PC-9 (cell line): ENCODE results near the gene WNT10A. TPM values are rescaled to one million over a fixed set of nuclear protein-coding genes. Genes with fewer than 3 reads are reported as not detected.

ENCODE experiments used
- BruUV-seq: library from RNA; stranded (reverse); fragments of 400-500 nt; replicated peaks from 2 replicates; lab custom pipeline; 2021; lab: Mats Ljungman, UMichigan
- CTCF ChIA-PET: fragments of 300-600 bp; sonication (Branson Sonifier 250); formaldehyde crosslinking; loops from one replicate; lab custom pipeline; 2022; ENCODE audit warnings: antibody characterized with exemption; lab: Charles Lee
- POLR2A ChIA-PET: fragments of 300-600 bp; sonication (Branson Sonifier 250); formaldehyde crosslinking; loops from one replicate; lab custom pipeline; 2022; ENCODE audit warnings: antibody characterized with exemption; ENCODE audit not compliant: unreplicated experiment; lab: Charles Lee
- DNase-seq, 2 experiments: peaks; one replicate each; pipeline versions ENCODE4 v3.0.0 to v3.0.0-alpha.2; 2015 to 2022; ENCODE audit warnings: mixed read lengths in 1 of 2
- H2AFZ ChIP-seq: fragments of 200-600 bp; sonication (generic); 2 replicates; pipeline ENCODE4 v1.8.1; 2017; ENCODE audit warnings: antibody characterized with exemption
- H3F3A ChIP-seq: fragments of 200-600 bp; sonication (generic); 2 replicates; pipeline ENCODE4 v1.8.1; 2017; ENCODE audit warnings: antibody characterized with exemption, mild to moderate bottlenecking, low read depth; ENCODE audit not compliant: insufficient read depth
- H3K27ac ChIP-seq: fragments of 200-600 bp; sonication (generic); 2 replicates; pipeline ENCODE4 v1.6.1; 2016; ENCODE audit warnings: mixed run types
- H3K27me3 ChIP-seq: fragments of 200-600 bp; sonication (generic); 2 replicates; pipeline ENCODE4 v1.6.1; 2016; ENCODE audit warnings: low read depth, mixed run types; ENCODE audit not compliant: insufficient read depth
- H3K36me3 ChIP-seq: fragments of 200-600 bp; sonication (generic); 2 replicates; pipeline ENCODE4 v1.6.1; 2016; ENCODE audit warnings: low read depth, mixed run types
- H3K4me1 ChIP-seq: fragments of 200-600 bp; sonication (generic); replicated peaks from 2 replicates; pipeline ENCODE4 v1.6.1; 2016; ENCODE audit warnings: mixed run types; ENCODE audit not compliant: insufficient read depth
- H3K4me2 ChIP-seq: fragments of 200-600 bp; sonication (generic); 2 replicates; pipeline ENCODE4 v1.6.1; 2017; ENCODE audit warnings: mixed run types
- H3K4me3 ChIP-seq: fragments of 200-600 bp; sonication (generic); 2 replicates; pipeline ENCODE4 v1.6.1; 2016; ENCODE audit warnings: mixed run types
- H3K79me2 ChIP-seq: fragments of 200-600 bp; sonication (generic); 2 replicates; pipeline ENCODE4 v1.6.1; 2017; ENCODE audit warnings: low read depth, mixed run types
- H3K9me2 ChIP-seq: fragments of 200-600 bp; sonication (generic); 2 replicates; pipeline ENCODE4 v1.8.1; 2017; ENCODE audit warnings: mild to moderate bottlenecking; ENCODE audit not compliant: insufficient read depth
- H3K9me3 ChIP-seq: fragments of 200-600 bp; sonication (generic); 2 replicates; pipeline ENCODE4 v1.8.1; 2016; ENCODE audit warnings: low read depth; ENCODE audit not compliant: insufficient read depth
- H4K20me1 ChIP-seq: fragments of 200-600 bp; sonication (generic); 2 replicates; pipeline ENCODE4 v1.8.1; 2017; ENCODE audit not compliant: insufficient read depth
- CTCF ChIP-seq: fragments of 200-600 bp; sonication (generic); conservative IDR thresholded peaks from 2 replicates; pipeline ENCODE4 v1.6.1; 2017; ENCODE audit warnings: mixed run types, antibody characterized with exemption, mild to moderate bottlenecking, moderate library complexity
- EZH2 ChIP-seq: fragments of 200-600 bp; sonication (generic); IDR thresholded peaks from 2 replicates; pipeline ENCODE4 v1.8.0; 2017; ENCODE audit warnings: antibody characterized with exemption, low read depth
- intact Hi-C: fragments of 100-400 bp; cut with micrococcal nuclease; formaldehyde crosslinking; loops from one replicate; pipeline ENCODE4 v1.10.0; 2022; ENCODE audit not compliant: unreplicated experiment
- total RNA-seq: library from RNA; stranded (reverse); gene quantifications from 2 replicates; pipeline ENCODE4 v1.2.3, GENCODE V29; 2021

The WNT10A gene
- total RNA-seq, 1 experiment from 2014 or later, result 1.2 TPM

GRCh38 chr2:218895759-218896500 is 15.3 kb downstream of the WNT10A start:
- intact Hi-C loops, result loop anchor here (1.0 to 10.0 kb wide), 5 partner anchors 16 to 597 kb away; partner anchors contain the start of genes BCS1L, DNAJB2, WNT10A and ZNF142

GRCh38 chr2:218896501-218897393 is 16.1 kb downstream of the WNT10A start:
- peak; percentile 65 to 92 for DNase-seq
- no peak for TF ChIP-seq EZH2
- no peak; the same call in 1 of the 2 replicates for TF ChIP-seq CTCF
- intact Hi-C loops, result loop anchor here (1.0 to 10.0 kb wide), 4 partner anchors 16 to 378 kb away; partner anchors contain the start of genes BCS1L, DNAJB2, WNT10A and ZNF142
- POLR2A ChIA-PET, result interaction anchor here (0.6 to 1.0 kb wide), 4 partner anchors 13 to 528 kb away, joined by 3 to 7 read pairs (median 4); partner anchors contain the start of gene WNT10A
- H2AFZ ChIP-seq, result peak overlapping the region; percentile 75
- H3K9me3 ChIP-seq, result no peaks in the 10 kb centered on the region
- H3F3A ChIP-seq, result peaks cover 41% of the 10 kb centered on the region
- peak overlapping the region; percentile 59 for H3K4me3 ChIP-seq
- no peaks in the 10 kb centered on the region for H3K79me2 ChIP-seq
- no peaks in the 10 kb centered on the region for H3K9me2 ChIP-seq
- H3K36me3 ChIP-seq, result no peaks in the 10 kb centered on the region
- peaks cover 52% of the 10 kb centered on the region for H3K4me1 ChIP-seq
- H3K27ac ChIP-seq, result peak overlapping the region; percentile 87
- H3K27me3 ChIP-seq, result no peaks in the 10 kb centered on the region
- peak overlapping the region; percentile 87 for H3K4me2 ChIP-seq
- no peaks in the 10 kb centered on the region for H4K20me1 ChIP-seq
- TSS peak; percentile 4 for BruUV-seq
- CTCF ChIA-PET, result interaction anchor here (0.6 to 2.6 kb wide), 6 partner anchors 10 to 262 kb away, joined by 4 to 65 read pairs (median 8); no protein-coding TSS in a partner anchor

More at GRCh38 chr2:218895759-218896500, 15.3 kb downstream of the WNT10A start:
- H3K27ac ChIP-seq, result peak overlapping the region; percentile 87
- H2AFZ ChIP-seq, result peak overlapping the region; percentile 75; the same call in 1 of the 2 replicates
- no peaks in the 10 kb centered on the region for H3K27me3 ChIP-seq
- H3K4me3 ChIP-seq, result peak overlapping the region; percentile 59
- ChIA-PET CTCF (interaction anchor here (0.6 kb wide), 2 partner anchors 9 kb away, joined by 4 to 10 read pairs; no protein-coding TSS in a partner anchor), POLR2A (interaction anchor here (0.5 to 1.0 kb wide), 6 partner anchors 13 to 1232 kb away, joined by 3 to 7 read pairs (median 4); partner anchors contain the start of gene WNT10A)
- H3K4me1 ChIP-seq, result peaks cover 52% of the 10 kb centered on the region
- no peaks in the 10 kb centered on the region for H3K79me2 ChIP-seq
- H3K9me2 ChIP-seq, result no peaks in the 10 kb centered on the region
- H4K20me1 ChIP-seq, result no peaks in the 10 kb centered on the region
- peak; percentile 65 to 68 for DNase-seq
- TF ChIP-seq CTCF (no peak), EZH2 (no peak)
- no peaks in the 10 kb centered on the region for H3K9me3 ChIP-seq
- H3F3A ChIP-seq, result peaks cover 41% of the 10 kb centered on the region
- no peaks in the 10 kb centered on the region for H3K36me3 ChIP-seq
- H3K4me2 ChIP-seq, result peak overlapping the region; percentile 87
- no TSS peak for BruUV-seq
